HCT116 (cell line): ENCODE measurements around the gene ZFP3.

ENCODE experiments used
- CEBPB ChIP-seq: IDR thresholded peaks from 2 replicates; pipeline ENCODE4 v1.6.1; 2012; ENCODE audit warnings: low read depth
- EZH2 ChIP-seq: fragments of 200-600 bp; sonication (generic); IDR thresholded peaks from 2 replicates; pipeline ENCODE4 v1.6.1; 2017; ENCODE audit warnings: antibody characterized with exemption, mixed run types
- EZH2phosphoT487 ChIP-seq: fragments of 200-600 bp; IDR thresholded peaks from 2 replicates; pipeline ENCODE4 v1.6.1; 2018; ENCODE audit warnings: antibody characterized with exemption, borderline replicate concordance
- JUND ChIP-seq: IDR thresholded peaks from 2 replicates; pipeline ENCODE4 v1.6.1; 2012
- POLR2A ChIP-seq: IDR thresholded peaks from 2 replicates; pipeline ENCODE4 v1.7.0; 2011; ENCODE audit warnings: borderline replicate concordance; ENCODE audit not compliant: insufficient read depth, insufficient read length; ENCODE audit errors: extremely low read depth
- POLR2AphosphoS5 ChIP-seq: IDR thresholded peaks from 2 replicates; pipeline ENCODE4 v1.6.1; 2011; ENCODE audit warnings: mild to moderate bottlenecking, low read depth, low read length, moderate library complexity
- TCF7L2 ChIP-seq: IDR thresholded peaks from 2 replicates; pipeline ENCODE4 v1.7.0; 2011; ENCODE audit warnings: borderline replicate concordance, inconsistent platforms; ENCODE audit not compliant: insufficient read depth, insufficient read length; ENCODE audit errors: extremely low read depth
- YY1 ChIP-seq: IDR thresholded peaks from 2 replicates; pipeline ENCODE4 v1.6.1; 2011; ENCODE audit warnings: low read length, low read depth, moderate library complexity, mild to moderate bottlenecking; ENCODE audit not compliant: insufficient replicate concordance; ENCODE audit errors: extremely low read depth
- TF ChIP-seq, protein P1 (sequence below): IDR thresholded peaks from 2 replicates; pipeline ENCODE4 v1.6.1; 2011; ENCODE audit warnings: mild to moderate bottlenecking, low read length, moderate library complexity; ENCODE audit not compliant: insufficient replicate concordance; ENCODE audit errors: extremely low read depth
- TF ChIP-seq, protein P2 (sequence below), 3 experiments: fragments of 200-600 bp in 1 of 3; sonication (generic) in 1 of 3; IDR thresholded peaks in 2 of 3; conservative IDR thresholded peaks in 1 of 3; 2 replicates each; pipeline ENCODE4 v1.5.1; 2012 to 2017; ENCODE audit warnings: low read depth in 2 of 3, low read length in 2 of 3, antibody characterized with exemption in 1 of 3, borderline replicate concordance in 1 of 3, control low read depth in 1 of 3, mild to moderate bottlenecking in 1 of 3, mixed read lengths in 1 of 3, mixed run types in 1 of 3, moderate library complexity in 1 of 3; ENCODE audit not compliant: insufficient read depth in 1 of 3
- TF ChIP-seq, protein P3 (sequence below): IDR thresholded peaks from 2 replicates; pipeline ENCODE4 v1.6.1; 2012
- TF ChIP-seq, protein P4 (sequence below): IDR thresholded peaks from 2 replicates; pipeline ENCODE4 v1.6.1; 2012; ENCODE audit warnings: low read depth

DNA sequence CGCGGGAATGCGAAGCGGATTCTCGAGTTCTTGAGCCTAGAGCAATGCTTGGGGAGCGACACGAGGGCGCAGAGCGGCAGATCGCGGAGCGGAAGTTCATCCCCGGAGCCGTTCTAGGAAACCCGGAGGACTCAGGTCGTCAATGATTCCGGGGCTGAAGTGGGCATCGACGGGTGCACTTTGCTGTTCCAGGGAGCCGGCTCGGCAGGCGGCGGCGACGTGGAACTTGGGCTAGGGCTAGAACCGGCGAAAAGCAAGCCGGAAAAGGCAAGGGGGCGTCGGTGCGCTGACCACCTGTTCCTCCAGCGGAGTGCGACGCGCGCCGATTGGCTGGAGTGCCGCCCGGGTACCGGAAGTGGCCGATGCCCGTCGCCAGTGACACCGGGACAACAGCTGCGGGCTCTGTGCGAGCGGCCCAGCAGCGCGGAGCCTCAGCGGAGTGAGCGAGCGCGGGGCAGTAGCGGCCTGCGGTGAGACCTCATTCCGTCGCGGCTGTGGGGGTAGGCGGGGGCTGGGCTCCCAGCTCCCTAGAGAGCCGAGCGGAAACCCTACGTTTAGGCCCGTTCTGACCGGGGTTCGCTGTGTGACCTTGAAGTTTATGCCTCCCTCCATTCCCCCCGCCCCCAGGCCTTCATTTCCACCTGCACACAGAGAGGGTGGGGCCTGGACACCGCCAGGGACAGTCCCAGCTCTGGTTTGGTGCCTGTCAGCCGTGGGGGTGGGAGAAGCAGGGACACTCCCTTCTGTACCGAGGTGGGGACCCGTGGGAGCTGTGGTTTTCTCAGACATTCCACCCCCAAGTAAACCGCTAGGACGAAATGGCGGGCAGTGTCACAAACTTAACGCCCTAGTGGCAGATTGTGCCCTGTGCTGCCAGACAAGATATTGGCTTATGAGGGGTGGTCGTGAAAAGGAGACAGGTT, at the start of gene ZFP3:
- TF ChIP-seq, protein P1, sequence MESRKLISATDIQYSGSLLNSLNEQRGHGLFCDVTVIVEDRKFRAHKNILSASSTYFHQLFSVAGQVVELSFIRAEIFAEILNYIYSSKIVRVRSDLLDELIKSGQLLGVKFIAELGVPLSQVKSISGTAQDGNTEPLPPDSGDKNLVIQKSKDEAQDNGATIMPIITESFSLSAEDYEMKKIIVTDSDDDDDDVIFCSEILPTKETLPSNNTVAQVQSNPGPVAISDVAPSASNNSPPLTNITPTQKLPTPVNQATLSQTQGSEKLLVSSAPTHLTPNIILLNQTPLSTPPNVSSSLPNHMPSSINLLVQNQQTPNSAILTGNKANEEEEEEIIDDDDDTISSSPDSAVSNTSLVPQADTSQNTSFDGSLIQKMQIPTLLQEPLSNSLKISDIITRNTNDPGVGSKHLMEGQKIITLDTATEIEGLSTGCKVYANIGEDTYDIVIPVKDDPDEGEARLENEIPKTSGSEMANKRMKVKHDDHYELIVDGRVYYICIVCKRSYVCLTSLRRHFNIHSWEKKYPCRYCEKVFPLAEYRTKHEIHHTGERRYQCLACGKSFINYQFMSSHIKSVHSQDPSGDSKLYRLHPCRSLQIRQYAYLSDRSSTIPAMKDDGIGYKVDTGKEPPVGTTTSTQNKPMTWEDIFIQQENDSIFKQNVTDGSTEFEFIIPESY: no peak
- TF ChIP-seq JUND: no peak
- TF ChIP-seq, protein P2, sequence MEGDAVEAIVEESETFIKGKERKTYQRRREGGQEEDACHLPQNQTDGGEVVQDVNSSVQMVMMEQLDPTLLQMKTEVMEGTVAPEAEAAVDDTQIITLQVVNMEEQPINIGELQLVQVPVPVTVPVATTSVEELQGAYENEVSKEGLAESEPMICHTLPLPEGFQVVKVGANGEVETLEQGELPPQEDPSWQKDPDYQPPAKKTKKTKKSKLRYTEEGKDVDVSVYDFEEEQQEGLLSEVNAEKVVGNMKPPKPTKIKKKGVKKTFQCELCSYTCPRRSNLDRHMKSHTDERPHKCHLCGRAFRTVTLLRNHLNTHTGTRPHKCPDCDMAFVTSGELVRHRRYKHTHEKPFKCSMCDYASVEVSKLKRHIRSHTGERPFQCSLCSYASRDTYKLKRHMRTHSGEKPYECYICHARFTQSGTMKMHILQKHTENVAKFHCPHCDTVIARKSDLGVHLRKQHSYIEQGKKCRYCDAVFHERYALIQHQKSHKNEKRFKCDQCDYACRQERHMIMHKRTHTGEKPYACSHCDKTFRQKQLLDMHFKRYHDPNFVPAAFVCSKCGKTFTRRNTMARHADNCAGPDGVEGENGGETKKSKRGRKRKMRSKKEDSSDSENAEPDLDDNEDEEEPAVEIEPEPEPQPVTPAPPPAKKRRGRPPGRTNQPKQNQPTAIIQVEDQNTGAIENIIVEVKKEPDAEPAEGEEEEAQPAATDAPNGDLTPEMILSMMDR (IDR thresholded peaks at IDR 0.05 in 2 of 3, conservative IDR thresholded peaks at IDR 0.05 in 1 of 3; ENCODE audit: borderline replicate concordance in 1 of 3, insufficient read depth in 1 of 3, low read depth in 2 of 3, low read length in 2 of 3): no peak
- TF ChIP-seq YY1: no peak
- no peak for TF ChIP-seq POLR2A
- TF ChIP-seq, protein P3, sequence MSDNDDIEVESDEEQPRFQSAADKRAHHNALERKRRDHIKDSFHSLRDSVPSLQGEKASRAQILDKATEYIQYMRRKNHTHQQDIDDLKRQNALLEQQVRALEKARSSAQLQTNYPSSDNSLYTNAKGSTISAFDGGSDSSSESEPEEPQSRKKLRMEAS: no peak
- no peak for TF ChIP-seq EZH2phosphoT487
- no peak for TF ChIP-seq POLR2AphosphoS5
- TF ChIP-seq CEBPB: no peak
- TF ChIP-seq, protein P4, sequence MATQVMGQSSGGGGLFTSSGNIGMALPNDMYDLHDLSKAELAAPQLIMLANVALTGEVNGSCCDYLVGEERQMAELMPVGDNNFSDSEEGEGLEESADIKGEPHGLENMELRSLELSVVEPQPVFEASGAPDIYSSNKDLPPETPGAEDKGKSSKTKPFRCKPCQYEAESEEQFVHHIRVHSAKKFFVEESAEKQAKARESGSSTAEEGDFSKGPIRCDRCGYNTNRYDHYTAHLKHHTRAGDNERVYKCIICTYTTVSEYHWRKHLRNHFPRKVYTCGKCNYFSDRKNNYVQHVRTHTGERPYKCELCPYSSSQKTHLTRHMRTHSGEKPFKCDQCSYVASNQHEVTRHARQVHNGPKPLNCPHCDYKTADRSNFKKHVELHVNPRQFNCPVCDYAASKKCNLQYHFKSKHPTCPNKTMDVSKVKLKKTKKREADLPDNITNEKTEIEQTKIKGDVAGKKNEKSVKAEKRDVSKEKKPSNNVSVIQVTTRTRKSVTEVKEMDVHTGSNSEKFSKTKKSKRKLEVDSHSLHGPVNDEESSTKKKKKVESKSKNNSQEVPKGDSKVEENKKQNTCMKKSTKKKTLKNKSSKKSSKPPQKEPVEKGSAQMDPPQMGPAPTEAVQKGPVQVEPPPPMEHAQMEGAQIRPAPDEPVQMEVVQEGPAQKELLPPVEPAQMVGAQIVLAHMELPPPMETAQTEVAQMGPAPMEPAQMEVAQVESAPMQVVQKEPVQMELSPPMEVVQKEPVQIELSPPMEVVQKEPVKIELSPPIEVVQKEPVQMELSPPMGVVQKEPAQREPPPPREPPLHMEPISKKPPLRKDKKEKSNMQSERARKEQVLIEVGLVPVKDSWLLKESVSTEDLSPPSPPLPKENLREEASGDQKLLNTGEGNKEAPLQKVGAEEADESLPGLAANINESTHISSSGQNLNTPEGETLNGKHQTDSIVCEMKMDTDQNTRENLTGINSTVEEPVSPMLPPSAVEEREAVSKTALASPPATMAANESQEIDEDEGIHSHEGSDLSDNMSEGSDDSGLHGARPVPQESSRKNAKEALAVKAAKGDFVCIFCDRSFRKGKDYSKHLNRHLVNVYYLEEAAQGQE: no peak
- no peak for TF ChIP-seq EZH2
- no peak for TF ChIP-seq TCF7L2
